Nephron progenitor cell (in vitro differentiated cells): ENCODE measurements around the gene PRKCE.
A peak's percentile ranks its signal among the peaks of the same experiment; 100 is the strongest.
"Not testable (repeated sequence)": the region's sequence is repeated elsewhere in the genome, so short reads cannot be mapped to it uniquely, and the experiment has no call there.

Experiments
- DNase-seq: peaks from one replicate; pipeline ENCODE4 v3.0.0; 2021
- H3K27ac Mint-ChIP-seq: 2 replicates; pipeline ENCODE4 v1.8.0; 2021; ENCODE audit warnings: mild to moderate bottlenecking, moderate library complexity, mixed read lengths
- H3K27me3 Mint-ChIP-seq: 2 replicates; pipeline ENCODE4 v1.8.0; 2021; ENCODE audit warnings: mild to moderate bottlenecking, low read depth, mixed read lengths; ENCODE audit not compliant: poor library complexity
- H3K36me3 Mint-ChIP-seq: 2 replicates; pipeline ENCODE4 v1.8.0; 2021; ENCODE audit warnings: low read depth, mixed read lengths
- H3K4me1 Mint-ChIP-seq: 2 replicates; pipeline ENCODE4 v1.8.0; 2021; ENCODE audit warnings: mixed read lengths
- H3K4me3 Mint-ChIP-seq: 2 replicates; pipeline ENCODE4 v1.8.0; 2021; ENCODE audit warnings: mild to moderate bottlenecking, moderate library complexity, mixed read lengths
- H3K9me3 Mint-ChIP-seq: 2 replicates; pipeline ENCODE4 v1.8.0; 2021; ENCODE audit warnings: mild to moderate bottlenecking, moderate library complexity, mixed read lengths
- CTCF ChIP-seq: fragments of 200-600 bp; sonication (generic); IDR thresholded peaks from 2 replicates; pipeline ENCODE4 v1.5.0; 2021; ENCODE audit warnings: antibody characterized with exemption

The PRKCE gene

GRCh38 chr2:45688479-45689298, 37.2 kb downstream of the PRKCE start:
- no peaks in the 10 kb centered on the region for H3K9me3 Mint-ChIP-seq
- H3K27me3 Mint-ChIP-seq, result peaks cover 10% of the 10 kb centered on the region
- TF ChIP-seq CTCF, result no peak
- no peak overlapping the region for H3K4me3 Mint-ChIP-seq
- no peak for DNase-seq
- H3K27ac Mint-ChIP-seq, result no peak overlapping the region
- peaks cover 31% of the 10 kb centered on the region for H3K4me1 Mint-ChIP-seq
- no peaks in the 10 kb centered on the region for H3K36me3 Mint-ChIP-seq

GRCh38 chr2:45690231-45690630, 38.8 kb downstream of the PRKCE start:
- Mint-ChIP-seq H3K9me3 (no peaks in the 10 kb centered on the region), H3K36me3 (no peaks in the 10 kb centered on the region), H3K4me3 (no peak overlapping the region), H3K27ac (peak overlapping the region; percentile 34), H3K4me1 (peaks cover 31% of the 10 kb centered on the region), H3K27me3 (peaks cover 5% of the 10 kb centered on the region)
- no peak for DNase-seq
- no peak for TF ChIP-seq CTCF

GRCh38 chr2:45691171-45691999, 39.9 kb downstream of the PRKCE start:
- no peak for DNase-seq
- Mint-ChIP-seq H3K27ac (no peak overlapping the region), H3K27me3 (peaks cover 5% of the 10 kb centered on the region), H3K36me3 (no peaks in the 10 kb centered on the region), H3K9me3 (no peaks in the 10 kb centered on the region), H3K4me3 (no peak overlapping the region), H3K4me1 (peaks cover 31% of the 10 kb centered on the region)
- no peak for TF ChIP-seq CTCF

- Mint-ChIP-seq H3K36me3 (no peaks in the 10 kb centered on the region), H3K4me3 (no peak overlapping the region), H3K9me3 (no peaks in the 10 kb centered on the region), H3K27me3 (peaks cover 5% of the 10 kb centered on the region), H3K4me1 (peaks cover 31% of the 10 kb centered on the region), H3K27ac (no peak overlapping the region)
- no peak for TF ChIP-seq CTCF
- DNase-seq, result no peak
Measured at GRCh38 chr2:45692566-45692965, 41.1 kb downstream of the PRKCE start.

- H3K27ac Mint-ChIP-seq, H3K36me3 Mint-ChIP-seq, H3K27me3 Mint-ChIP-seq, DNase-seq, H3K4me3 Mint-ChIP-seq, H3K9me3 Mint-ChIP-seq: not testable (repeated sequence)
- H3K4me1 Mint-ChIP-seq, result peaks cover 44% of the 10 kb centered on the region
Measured at GRCh38 chr2:45695480-45696007, 44.1 kb downstream of the PRKCE start.

- no peaks in the 10 kb centered on the region for H3K36me3 Mint-ChIP-seq
- H3K27me3 Mint-ChIP-seq, result peaks cover 2% of the 10 kb centered on the region
- no peak for DNase-seq
- no peak overlapping the region for H3K27ac Mint-ChIP-seq
- H3K4me1 Mint-ChIP-seq, result peaks cover 33% of the 10 kb centered on the region
- TF ChIP-seq CTCF, result no peak
- H3K4me3 Mint-ChIP-seq, result no peak overlapping the region
- no peaks in the 10 kb centered on the region for H3K9me3 Mint-ChIP-seq
Measured at GRCh38 chr2:45696708-45697107, 45.2 kb downstream of the PRKCE start.
